ENCODE measurements around the gene SYNJ2.

The SYNJ2 gene

GRCh38 chr6:158142789-158143188 lies 161.1 kb downstream of the SYNJ2 start:
- Mint-ChIP-seq H3K36me3 (ENCODE audit: low read depth) (peaks cover 27% of the 10 kb centered on the region), H3K27me3 (ENCODE audit: low read depth) (no peaks in the 10 kb centered on the region), H3K9me3 (no peaks in the 10 kb centered on the region), H3K27ac (no peak overlapping the region), H3K4me3 (no peak overlapping the region), H3K4me1 (ENCODE audit: low read depth) (peaks cover 2% of the 10 kb centered on the region)

DNA sequence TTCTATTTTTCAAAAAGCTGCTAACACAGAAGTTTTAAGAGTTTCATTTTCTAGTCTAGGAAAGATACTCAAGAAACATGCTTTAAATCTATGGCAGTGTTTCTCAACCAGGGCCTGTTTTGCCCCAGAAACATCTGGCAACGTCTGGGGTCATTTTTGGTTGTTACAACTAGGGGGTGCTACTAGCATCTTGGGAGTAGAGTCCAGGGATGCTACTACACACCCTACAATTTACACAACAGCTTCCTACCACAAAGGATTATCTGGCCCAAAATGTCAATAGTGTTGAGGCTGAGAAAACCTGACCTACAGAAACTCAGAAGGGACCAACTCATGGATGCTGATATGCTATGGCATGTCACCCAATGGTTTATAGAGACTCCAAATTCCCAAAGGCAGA lies 162.0 kb downstream of the SYNJ2 start:
- peaks cover 2% of the 10 kb centered on the region for H3K4me1 Mint-ChIP-seq (ENCODE audit: low read depth)
- H3K36me3 Mint-ChIP-seq (ENCODE audit: low read depth), result peaks cover 27% of the 10 kb centered on the region
- no peak overlapping the region for H3K4me3 Mint-ChIP-seq

More for the DNA sequence above, 162.0 kb downstream of the SYNJ2 start:
- Mint-ChIP-seq H3K27ac (no peak overlapping the region), H3K9me3 (no peaks in the 10 kb centered on the region), H3K27me3 (ENCODE audit: low read depth) (no peaks in the 10 kb centered on the region)
